Fibroblast of pulmonary artery (primary cell): ENCODE data around the gene PIEZO1.

Experiments used
- DNase-seq: peaks from one replicate; pipeline ENCODE4 v3.0.0-alpha.2; 2010; ENCODE audit warnings: low read depth
- H3K4me3 ChIP-seq: replicated peaks from 2 replicates; pipeline ENCODE4 v1.5.1; 2011; ENCODE audit warnings: low read depth, mild to moderate bottlenecking, control low read depth, low read length, moderate library complexity
- TF ChIP-seq, protein P1 (sequence below): IDR thresholded peaks from 2 replicates; pipeline ENCODE4 v1.5.1; 2011; ENCODE audit warnings: mild to moderate bottlenecking, control low read depth, low read length, inconsistent platforms; ENCODE audit errors: missing control alignments

Gene PIEZO1

DNA sequence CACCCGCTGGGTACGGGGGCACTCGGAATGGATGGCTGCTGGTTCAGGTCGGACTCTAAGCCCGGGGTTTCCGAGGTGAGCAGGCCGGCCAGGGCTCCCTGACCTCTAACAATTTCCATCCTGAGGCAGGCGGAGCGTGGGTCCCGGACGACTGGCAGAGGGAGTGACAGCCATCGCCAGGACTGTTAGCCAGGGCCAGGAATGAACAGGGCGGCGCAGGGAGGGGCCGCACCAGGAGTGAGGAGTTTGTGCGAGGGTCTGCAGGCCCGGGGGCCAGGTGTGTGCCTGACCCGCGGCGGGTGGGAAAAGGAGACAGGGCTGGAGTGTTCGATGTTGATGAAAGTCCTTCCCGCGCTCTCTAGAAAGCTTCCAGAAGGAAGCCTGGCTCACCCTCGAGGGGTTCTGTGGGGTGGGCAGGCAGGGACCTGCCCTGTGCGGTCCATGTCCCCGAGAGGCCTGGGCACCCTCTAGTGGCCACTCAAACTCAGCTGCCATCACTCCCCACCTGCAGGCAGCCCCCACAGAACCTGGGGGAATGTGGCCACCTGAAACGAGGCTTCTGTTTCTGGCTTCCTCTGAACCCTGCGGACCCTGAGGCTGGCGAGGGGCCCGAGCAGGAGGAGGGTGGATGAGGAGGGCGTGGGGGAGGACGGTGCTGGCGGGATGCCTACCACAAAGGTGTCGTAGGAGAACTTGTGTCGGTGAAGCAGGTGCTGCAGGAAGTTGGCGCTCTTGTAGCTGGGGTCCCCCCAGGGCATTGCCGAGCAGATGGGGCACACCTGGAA lies 87.0 kb downstream of the PIEZO1 start:
- DNase-seq = no peak
- H3K4me3 ChIP-seq = no peak overlapping the region
- TF ChIP-seq, protein P1, sequence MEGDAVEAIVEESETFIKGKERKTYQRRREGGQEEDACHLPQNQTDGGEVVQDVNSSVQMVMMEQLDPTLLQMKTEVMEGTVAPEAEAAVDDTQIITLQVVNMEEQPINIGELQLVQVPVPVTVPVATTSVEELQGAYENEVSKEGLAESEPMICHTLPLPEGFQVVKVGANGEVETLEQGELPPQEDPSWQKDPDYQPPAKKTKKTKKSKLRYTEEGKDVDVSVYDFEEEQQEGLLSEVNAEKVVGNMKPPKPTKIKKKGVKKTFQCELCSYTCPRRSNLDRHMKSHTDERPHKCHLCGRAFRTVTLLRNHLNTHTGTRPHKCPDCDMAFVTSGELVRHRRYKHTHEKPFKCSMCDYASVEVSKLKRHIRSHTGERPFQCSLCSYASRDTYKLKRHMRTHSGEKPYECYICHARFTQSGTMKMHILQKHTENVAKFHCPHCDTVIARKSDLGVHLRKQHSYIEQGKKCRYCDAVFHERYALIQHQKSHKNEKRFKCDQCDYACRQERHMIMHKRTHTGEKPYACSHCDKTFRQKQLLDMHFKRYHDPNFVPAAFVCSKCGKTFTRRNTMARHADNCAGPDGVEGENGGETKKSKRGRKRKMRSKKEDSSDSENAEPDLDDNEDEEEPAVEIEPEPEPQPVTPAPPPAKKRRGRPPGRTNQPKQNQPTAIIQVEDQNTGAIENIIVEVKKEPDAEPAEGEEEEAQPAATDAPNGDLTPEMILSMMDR = peak; percentile 22

- no peak for DNase-seq
- H3K4me3 ChIP-seq = no peak overlapping the region
- TF ChIP-seq, protein P1 = no peak
These were observed 87.7 kb downstream of the PIEZO1 start for GRCh38 chr16:88697116-88697830.

DNA sequence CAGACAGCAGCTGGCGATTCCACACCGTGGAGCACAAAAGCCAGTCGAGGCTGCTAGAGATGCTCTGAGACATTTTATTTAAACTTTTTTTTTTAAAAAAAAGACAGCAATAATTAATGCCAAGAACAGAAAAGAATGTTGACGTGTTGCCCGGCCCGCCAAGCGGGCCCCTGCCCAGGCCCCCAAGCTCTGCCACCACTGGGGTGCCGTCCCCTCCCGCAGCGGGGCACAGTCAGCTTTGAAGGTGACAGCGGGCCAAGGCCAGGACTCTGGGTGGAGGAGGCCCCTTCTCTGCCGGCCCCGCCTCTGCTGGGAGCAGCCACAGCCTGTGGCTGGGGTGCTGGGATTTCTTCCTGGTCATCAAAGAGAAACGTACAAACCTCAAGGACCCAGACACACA lies 88.6 kb downstream of the PIEZO1 start:
- no peak overlapping the region for H3K4me3 ChIP-seq
- DNase-seq = no peak
- TF ChIP-seq, protein P1 = no peak

DNA sequence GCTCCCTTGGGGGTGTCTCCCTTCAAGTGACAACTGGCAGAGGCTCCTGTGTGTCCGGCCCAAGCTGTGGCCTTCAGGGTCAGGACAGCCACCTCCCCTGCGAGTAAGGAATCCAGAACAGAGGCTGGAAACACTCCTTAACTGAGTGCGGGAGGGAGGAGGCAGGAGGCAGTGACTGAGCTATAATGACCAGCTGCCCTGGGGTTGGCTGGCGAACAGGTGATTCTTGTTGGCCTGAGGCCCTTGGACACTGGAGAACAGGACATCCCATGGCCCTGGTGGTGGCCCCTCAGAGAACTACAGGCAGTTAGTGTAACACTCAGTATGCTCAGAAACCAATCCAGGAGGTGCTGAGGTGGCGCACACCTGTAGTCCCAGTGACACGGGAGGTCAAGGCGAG lies 89.3 kb downstream of the PIEZO1 start:
- DNase-seq = no peak
- H3K4me3 ChIP-seq = no peak overlapping the region
- TF ChIP-seq, protein P1 = no peak

DNA sequence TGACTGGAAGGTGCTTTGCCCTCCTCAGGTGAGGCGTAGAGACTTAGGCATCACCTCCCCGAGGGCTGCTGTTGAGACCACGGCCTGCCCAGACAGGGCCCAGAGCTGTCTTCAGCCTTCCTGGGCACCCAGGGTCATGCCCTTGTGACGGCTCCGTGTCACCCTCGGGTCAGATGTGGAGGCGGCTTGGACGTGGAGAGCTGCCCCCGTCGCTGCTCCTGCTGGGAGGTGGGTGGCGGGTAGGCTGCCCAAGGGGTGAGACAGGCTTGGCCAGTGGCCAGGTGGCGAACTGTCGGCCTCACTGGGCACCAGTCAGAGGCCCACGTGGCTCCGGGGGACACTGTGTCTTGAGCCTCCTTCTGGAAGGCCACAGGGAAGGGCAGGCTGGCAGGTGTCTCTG lies 89.8 kb downstream of the PIEZO1 start:
- no peak overlapping the region for H3K4me3 ChIP-seq
- TF ChIP-seq, protein P1 = no peak
- DNase-seq = no peak

DNA sequence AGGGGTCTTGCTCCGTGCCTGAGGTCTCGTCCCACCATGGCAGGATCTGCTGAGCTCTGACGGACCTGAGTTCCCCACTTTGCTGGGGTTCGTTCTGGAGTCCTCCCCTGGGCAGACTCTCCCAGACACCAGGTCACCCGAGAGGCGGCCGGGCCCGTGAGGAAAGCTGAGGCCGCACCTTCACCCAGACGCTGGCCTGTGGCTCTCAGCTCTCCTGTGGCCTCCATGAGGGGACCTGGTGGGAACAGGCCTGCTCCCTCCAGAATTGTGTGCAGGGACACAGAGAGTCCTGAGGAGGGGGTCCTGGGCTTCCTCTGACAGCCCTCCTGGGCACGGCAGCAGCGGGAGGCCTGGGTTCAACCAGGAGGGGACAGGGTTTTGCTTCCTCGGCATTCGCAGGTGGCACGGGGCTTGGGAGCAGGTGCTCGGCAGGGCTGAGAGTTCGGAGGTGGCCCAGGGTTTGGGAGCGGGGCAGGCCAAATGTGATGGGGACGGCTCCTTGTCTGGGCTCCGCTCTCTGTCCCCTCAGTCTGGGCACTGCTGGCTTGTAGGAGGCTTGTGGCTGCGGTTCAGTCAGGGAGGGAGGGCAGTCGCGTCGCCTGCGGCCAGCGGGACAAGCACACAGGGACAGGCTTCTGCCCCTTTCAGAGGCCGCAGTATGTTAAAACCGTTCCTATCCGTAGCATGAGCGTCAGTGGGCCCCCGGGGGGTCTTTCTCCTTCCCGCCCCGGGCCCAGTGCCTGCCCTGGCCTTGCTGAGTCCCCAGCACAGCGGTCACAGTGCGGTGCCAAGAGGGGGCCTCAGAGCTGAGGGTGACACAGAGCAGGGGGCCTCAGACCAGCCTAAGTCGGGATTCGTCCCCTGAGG lies 90.6 kb downstream of the PIEZO1 start:
- no peak for DNase-seq
- TF ChIP-seq, protein P1 = no peak
- H3K4me3 ChIP-seq = no peak overlapping the region
